HG02852 (cell line): ENCODE data around the gene TAGAP.

ENCODE experiments used
- ATAC-seq: cut with Tn5 transposase; IDR thresholded peaks from one replicate; pipeline ENCODE4 v1.9.1; 2021; ENCODE audit warnings: mild to moderate bottlenecking, moderate library complexity; ENCODE audit not compliant: unreplicated experiment

TAGAP gene

GRCh38 chr6:159071843-159072769 is 27.3 kb upstream of the TAGAP start:
- no peak for ATAC-seq

- ATAC-seq: no peak
Measured at GRCh38 chr6:159068904-159069578, 24.2 kb upstream of the TAGAP start.

- peak; percentile 59 for ATAC-seq
Measured at GRCh38 chr6:159067334-159067733, 22.5 kb upstream of the TAGAP start.

GRCh38 chr6:159066483-159066882 is 21.7 kb upstream of the TAGAP start:
- ATAC-seq: no peak

- ATAC-seq: no peak
Measured at GRCh38 chr6:159065759-159066329, 21.1 kb upstream of the TAGAP start.

GRCh38 chr6:159065091-159065490 is 20.3 kb upstream of the TAGAP start:
- ATAC-seq: no peak

GRCh38 chr6:159064477-159064876 is 19.7 kb upstream of the TAGAP start:
- ATAC-seq: no peak

- no peak for ATAC-seq
Measured at GRCh38 chr6:159063549-159063948, 18.8 kb upstream of the TAGAP start.

GRCh38 chr6:159062976-159063375 is 18.2 kb upstream of the TAGAP start:
- ATAC-seq: no peak

- peak; percentile 60 for ATAC-seq
Measured at GRCh38 chr6:159062564-159062945, 17.8 kb upstream of the TAGAP start.

GRCh38 chr6:159061805-159062563 is 17.2 kb upstream of the TAGAP start:
- ATAC-seq: peak; percentile 43

GRCh38 chr6:159061146-159061545 is 16.4 kb upstream of the TAGAP start:
- no peak for ATAC-seq

GRCh38 chr6:159059885-159060506 is 15.2 kb upstream of the TAGAP start:
- ATAC-seq: no peak

- ATAC-seq: no peak
Measured at GRCh38 chr6:159059141-159059540, 14.3 kb upstream of the TAGAP start.

GRCh38 chr6:159056899-159057298 is 12.1 kb upstream of the TAGAP start:
- no peak for ATAC-seq

- ATAC-seq: no peak
Measured at GRCh38 chr6:159056432-159056831, 11.6 kb upstream of the TAGAP start.

GRCh38 chr6:159056003-159056402 is 11.2 kb upstream of the TAGAP start:
- no peak for ATAC-seq

GRCh38 chr6:159053781-159054398 is 9.1 kb upstream of the TAGAP start:
- ATAC-seq: no peak

- no peak for ATAC-seq
Measured at GRCh38 chr6:159052720-159053119, 7.9 kb upstream of the TAGAP start.
